GM18909 (cell line): Measurements from ENCODE around the gene RBFOX1.

ENCODE experiments used
- ATAC-seq: cut with Tn5 transposase; IDR thresholded peaks from one replicate; pipeline ENCODE4 v1.9.1; 2021; ENCODE audit warnings: mild to moderate bottlenecking; ENCODE audit not compliant: unreplicated experiment, poor library complexity

Gene RBFOX1

DNA sequence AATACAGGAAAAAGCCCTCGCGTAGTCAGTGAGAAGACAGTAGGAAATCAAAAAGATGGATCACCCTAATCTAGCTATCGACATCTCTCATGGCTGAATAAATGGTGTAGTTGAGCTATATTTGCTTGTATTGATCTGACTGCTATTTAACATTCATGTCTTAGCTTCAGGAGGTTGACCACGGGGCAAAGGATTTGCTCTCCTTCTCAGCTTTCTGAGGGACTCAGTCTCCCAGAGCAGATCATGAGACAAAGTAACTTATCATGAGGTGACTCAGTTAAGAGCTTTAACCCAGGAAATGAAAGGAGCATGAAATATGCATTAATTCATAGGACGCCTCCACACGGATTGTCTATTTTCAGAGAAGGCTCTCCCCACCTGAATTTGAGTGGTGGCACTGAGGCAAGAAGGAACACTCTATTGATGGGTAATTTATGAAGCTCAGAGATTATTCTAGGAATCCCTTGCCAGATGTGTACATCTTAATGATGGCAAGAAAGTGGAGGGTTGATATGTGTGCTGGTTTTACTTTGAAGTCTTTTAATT lies 608 bp downstream of the RBFOX1 start:
- ATAC-seq: no peak

DNA sequence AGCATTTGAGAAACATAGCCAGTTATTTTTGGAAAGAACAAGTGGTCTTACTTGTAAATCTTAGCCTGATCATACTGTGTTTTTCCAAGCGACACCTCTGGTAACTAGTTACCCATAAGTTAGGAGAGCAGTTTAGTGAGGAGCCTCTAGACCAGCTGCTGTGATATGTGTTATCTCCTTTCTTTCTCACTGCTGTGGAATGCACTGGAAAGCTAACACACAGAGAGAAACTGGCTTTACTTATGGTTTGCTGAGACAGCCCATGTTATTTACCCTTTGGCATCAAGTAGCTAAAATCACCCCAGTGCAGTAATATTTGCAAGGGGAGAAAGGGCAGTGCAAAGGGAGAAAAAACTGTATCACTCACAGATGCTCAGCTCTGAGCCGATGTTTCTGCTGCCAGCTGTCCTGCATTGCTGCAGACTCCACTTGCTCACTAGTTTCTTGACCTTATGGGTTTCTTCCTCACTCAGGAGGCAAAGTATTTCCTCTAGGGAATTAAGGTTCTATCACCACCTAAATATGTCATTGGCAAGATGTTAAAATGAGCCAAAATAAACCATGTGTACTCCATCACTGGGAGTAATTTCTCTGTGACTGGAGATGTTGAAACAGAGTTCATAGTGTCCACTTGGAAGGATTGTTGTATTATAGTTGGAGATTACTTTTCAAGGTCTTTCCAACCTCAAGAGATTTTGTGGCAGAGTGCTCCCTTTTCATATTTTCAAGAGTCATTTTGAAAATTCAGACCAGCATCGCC lies 2.3 kb downstream of the RBFOX1 start:
- no peak for ATAC-seq

DNA sequence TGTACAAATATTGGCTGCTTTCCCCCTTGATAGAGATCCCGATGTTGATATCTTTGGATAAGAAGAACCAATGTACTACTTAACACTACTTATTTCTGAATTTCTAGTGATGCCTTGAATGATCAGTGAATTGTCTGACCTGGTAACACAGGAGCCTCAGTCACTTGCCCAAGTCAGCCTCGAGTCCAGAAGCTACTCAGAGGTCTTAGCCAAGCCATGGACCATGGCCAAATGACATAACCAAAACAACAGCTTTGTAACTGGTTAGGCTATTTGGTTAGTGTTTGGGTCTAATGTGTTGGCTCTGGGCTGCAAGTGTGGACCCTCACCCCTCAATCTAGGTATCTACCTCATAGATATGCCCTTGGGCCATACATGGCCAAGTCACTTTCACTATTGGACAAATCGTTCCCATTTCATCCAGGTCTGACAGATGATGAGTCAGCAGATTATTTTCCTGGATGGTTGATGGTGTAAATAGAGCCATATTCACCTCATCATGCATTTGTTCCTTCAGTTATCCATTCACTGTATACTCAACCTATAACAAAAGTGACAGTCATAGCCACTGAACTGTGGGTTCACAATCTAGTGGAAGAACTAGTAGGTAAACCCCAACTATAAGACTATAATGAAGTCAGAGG lies 3.5 kb downstream of the RBFOX1 start:
- no peak for ATAC-seq

DNA sequence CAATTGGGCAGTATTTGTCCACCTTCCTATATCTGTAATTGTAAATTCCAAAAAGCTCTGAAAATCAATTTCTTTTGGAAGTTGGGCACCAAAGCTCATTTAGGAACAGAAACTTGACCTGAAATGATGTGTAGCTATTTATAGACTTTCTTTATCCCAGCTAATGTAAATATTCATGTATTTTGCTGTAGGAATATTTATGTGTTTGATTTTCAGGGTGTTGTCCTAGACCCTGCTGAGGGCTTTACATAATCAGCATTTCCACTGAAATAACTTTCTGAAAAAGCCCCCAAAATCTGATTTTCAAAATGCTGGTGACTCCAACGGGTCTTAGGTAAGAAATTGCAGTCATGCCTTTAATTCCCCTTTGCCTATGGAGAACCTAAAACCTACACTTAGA lies 4.1 kb downstream of the RBFOX1 start:
- no peak for ATAC-seq

DNA sequence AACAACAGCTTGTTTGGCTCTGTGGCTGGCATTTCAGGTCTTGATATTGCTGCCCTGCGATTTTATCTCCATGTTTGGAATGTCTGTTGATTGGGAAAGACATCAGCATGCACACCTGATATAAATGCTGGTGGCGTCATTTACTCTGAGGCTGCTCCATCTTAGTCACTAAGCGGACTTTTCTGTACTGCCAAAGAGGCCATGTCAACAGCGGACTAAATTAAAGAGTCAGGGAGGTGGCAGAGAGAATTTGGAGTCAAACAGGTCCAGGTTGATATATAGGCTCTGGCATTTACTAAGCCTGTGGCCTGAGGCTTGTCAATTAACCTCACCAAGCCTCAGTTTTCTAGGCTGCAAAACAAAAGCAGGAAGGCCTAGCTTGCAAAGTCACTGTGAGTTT lies 6.2 kb downstream of the RBFOX1 start:
- no peak for ATAC-seq

DNA sequence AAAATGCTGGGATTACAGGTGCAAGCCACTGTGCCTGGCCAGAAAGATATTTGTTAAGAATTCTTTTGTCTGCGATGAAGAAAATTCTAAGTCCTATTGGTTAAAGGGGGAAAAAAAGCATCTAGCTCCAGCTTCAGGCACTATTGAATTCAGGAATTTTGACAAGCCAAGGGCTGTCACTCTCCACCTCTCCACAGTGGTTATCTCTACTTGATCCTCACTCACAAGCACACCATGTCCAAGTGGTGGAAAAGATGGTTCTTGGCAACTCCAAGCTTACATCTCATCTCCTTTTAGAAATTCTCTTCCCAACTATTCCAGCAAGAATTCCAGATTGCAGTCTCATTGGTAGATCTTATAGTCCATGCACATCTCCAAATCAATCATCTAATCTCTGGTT lies 7.1 kb downstream of the RBFOX1 start:
- ATAC-seq: no peak

DNA sequence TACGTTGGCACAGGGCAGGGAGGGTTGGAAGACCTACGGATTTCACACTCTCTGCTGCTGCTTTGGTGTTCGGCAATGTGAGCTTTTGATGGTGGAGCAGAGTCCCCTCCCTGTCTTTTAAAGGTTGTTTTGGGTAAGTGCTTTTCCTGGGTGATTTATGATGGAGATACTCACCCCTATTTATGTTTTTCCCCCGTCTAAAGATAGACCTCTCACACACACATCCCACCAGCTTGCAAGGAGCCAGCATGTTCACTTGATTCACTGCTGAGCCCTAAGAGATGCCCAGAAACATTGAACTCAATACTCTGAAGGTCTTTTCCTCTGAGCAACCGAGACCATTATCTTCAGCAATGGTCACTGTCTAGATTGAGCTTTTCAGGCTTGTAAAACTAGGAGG lies 8.3 kb downstream of the RBFOX1 start:
- ATAC-seq: no peak

DNA sequence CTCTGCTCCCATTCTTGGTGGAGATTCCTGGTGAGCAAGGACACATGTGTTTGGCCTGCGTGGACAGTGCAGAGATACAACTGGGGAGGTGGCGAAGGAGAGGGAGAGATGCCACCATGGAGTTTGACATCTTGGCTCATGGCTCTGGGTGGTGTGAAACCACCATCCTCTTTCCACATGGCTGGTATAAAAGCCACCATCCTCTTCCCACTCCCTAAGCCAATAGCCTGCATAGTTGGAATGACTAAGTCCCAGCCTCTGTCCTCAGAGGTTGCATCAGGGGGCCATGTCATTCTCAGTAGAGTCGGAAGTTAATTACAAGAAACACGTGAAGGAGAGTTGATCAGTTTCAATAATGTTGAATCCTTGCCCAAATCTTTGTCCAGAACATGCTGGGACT lies 10.0 kb downstream of the RBFOX1 start:
- no peak for ATAC-seq

DNA sequence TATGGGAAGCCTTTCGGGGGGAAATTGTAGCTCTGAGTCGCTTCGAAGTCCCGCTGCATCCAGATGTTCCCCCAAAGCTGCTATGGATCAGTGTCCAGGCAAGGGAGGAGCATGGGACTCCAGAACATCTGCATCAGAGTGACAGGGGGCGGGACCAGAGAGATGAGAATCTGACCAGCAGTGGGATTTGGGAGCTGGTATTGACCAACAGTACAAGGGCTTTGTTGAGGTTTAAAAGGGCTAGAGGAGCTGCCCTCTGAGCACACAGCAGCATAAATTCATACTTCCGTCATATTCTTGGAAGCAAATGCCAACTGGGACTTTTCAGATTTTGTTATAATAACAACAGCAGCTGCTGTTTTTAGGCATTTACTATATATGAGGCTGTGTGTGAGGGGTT lies 10.6 kb downstream of the RBFOX1 start:
- no peak for ATAC-seq

DNA sequence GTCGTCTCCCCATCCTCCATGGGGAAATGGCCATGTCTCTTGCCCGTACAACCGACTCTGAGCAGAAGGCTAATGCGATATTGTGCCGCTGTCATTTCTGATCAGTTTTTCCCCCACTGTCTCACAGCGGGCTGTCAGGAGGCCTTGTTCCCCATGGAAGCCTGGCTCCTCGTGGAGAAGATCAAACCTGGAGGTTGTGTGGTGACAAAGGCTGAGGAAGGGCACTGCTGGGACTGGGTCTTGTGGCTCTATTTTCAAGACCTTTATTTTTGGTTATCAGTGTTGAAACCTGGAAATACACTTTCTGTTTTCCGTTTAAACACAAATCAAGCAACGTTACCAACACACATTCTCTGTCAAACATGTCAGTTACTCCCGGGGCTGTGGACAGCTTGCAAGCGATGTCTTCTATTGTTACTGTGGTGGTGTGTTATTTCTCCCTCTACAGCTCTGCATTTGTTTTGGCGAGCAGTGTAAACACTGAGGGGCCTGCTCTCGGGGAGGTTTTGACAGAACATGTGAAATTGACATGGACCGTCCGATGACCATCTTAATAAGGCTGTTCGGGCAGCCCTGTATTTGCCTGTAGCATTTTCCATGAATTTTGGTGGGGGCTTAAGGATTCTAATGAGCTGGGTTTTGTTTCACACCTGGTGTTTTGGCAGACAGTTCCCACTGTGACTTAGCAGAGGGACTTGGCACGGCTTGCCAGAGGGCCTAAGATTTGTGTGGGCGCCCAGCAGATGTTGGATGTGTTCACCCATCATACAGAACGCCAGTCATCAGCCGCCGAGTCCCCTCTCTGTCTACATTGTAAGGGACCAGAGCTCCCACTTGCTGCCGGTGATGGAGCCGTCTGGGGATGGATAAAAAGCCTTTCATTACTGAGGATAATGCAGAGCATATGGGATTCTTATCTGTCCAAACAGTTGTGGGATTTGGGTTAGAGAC lies 12.5 kb downstream of the RBFOX1 start:
- ATAC-seq: no peak

DNA sequence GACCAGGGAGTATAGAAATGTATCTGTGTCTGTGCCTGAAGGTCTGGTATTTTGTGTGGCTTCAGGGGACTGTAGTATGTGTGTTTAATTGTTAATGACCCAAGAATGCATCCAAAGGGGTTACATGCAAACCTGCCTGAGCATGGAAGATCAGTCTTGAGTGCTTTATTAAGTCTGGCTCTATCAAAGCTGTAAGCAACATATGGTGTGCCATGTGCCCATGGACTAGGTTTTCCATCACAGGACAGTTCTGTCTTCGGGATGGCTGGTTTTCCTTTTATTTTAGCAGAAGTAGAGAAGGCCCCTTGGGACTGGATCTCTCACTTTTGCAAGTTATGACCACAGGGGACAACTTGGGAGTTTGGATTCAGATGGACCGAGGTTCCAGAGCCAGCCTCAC lies 18.2 kb downstream of the RBFOX1 start:
- no peak for ATAC-seq

DNA sequence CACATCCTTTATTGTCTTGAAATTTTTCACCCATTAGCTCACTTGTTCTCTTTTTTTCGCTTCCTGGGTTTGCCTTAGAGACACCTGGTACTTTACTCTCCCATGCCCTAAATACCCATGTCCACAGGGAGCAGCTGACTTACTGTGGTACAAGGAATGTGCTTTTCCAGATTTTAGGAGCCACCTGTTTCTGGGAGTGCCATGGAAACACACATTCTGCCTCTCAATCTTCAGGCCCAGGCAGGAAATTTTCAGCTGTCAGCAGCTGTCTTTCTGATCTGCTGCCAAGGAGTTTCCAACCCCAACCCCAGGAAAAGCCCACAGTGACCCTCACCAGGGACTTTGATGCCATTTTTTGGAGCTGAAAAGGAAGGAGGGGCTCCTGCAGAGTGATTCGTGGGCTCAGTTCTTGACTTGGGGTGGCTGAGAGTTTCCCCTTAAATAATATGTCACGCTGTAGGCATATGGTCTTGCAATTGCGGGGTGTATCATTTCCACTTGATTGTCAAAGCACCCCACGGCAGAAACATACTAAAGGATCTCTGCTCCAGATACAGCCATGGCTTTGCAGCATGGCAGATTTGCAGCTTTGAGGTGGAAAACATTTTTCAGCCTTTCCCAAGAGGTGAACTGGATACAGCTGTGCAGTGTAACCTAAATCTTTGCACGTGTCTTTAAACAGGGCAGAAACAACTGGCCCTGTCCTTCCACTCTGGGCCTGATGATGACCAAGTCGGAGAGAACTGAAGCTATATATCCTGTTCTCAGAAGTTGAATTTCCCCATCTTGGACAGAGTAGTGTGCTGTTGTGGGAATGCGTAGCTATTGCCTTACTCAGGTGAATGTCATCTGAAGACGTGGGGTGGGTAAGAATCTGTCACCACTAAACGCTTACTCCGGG lies 19.2 kb downstream of the RBFOX1 start:
- no peak for ATAC-seq

DNA sequence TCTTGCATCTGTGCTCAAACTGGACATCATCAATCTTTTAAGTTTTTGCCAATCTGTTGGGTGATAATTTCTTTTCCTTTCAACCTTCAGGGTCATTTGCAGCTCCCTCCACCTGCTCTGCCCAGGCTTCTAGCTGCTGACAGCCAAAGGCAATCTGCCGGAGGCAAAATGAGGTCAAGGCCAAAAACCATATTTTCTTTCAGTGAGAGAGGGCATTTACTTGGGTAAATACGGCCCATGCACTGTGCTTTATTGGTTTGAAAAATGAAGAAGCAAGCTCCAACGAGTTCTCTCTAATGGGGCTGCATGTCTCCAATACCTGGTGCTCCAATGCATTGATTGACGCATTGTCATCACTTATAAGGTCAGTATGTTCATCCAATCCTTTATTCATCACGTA lies 23.1 kb downstream of the RBFOX1 start:
- no peak for ATAC-seq

DNA sequence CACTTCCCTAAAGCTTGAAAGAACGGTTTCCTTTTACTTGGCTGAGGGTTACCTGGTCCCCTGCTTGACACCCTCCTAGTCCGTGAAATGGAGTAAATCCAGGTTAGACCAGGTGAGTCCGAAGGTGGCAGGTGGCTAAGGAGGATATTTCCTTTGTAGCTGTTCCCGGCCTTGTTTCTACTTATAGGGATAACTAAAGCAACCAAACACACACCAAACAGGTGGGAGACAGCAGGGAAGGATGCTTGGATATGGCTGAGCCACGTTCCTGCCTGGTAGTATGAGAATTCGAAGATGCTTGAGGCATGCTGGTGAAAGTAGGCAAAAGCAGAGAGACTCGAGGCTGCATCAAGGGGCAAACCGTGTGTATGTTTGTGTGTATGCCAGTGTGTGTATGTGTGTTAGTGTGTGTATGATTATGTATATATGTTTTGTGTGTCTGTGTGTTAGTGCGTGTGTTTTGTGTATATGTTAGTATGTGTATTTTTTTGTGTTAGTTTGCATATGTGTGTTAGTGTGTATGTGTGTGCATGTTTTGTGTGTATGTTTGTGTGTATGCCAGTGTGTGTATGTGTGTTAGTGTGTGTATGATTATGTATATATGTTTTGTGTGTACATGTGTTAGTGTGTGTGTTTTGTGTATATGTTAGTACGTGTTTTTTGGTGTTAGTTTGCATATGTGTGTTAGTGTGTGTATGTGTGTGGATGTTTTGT lies 28.9 kb downstream of the RBFOX1 start:
- no peak for ATAC-seq

DNA sequence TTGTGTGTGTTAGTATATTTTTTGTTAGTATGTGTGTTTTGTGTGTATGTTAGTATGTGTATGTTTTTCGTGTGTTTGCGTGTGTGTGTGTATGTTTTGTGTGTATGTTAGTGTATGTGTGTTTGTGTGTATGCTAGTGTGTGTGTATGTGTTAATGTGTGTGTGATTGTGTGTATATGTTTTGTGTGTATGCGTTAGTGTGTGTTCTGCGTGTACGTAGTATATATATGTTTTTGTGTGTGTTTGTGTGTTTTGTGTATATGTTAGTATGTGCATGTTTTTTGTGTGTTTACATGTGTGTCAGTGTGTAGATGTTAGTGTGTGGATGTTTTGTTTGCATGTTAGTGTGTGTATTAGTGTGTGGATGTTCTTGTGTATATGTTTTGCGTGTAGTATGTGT lies 29.6 kb downstream of the RBFOX1 start:
- no peak for ATAC-seq

DNA sequence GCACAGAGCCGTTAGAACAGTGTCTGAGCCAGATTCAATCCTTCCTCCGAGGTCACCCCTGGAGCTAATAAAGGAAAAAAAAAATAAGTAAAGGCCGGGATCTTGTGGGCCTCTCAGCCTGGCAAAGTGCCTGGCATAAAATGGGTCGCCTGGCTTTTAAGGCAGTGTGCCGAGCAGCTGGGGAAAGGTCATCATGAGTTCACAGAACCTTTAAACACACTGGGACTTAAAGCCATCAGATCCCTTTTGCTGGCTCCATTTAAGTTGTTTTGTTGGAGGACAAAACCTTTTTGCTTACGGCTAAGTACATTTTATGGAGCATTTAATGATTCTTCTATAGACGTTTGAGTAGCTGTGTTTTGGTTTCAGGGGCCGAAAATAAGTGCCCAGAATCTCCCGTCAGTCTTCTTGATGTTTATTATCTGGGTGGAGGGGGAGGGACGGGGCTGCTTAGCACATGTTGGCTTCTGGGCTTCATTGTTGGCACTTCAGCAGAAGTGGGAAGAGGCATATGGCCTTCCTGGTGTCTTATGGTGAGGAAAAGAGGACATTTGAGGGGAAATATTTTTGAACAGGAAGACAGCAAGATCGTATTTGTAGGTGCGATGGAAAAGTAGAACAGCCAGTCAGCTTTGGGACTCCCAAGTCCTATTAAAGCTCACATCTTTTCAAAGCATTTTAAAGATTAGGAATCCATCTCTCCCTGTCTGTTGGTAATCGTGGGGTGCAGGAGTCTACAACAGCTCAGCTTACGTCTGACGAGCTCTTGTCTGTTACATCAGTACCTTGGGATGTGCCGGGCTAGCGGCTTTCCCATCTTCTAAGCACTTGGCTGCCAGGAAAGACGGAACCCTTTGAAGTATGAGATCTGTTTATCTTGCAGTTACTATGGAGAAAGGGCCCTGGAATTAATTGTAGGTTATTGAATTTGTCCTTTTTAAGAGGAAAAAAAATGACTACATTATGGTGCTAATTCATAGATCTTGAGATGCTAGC lies 31.1 kb downstream of the RBFOX1 start:
- no peak for ATAC-seq

DNA sequence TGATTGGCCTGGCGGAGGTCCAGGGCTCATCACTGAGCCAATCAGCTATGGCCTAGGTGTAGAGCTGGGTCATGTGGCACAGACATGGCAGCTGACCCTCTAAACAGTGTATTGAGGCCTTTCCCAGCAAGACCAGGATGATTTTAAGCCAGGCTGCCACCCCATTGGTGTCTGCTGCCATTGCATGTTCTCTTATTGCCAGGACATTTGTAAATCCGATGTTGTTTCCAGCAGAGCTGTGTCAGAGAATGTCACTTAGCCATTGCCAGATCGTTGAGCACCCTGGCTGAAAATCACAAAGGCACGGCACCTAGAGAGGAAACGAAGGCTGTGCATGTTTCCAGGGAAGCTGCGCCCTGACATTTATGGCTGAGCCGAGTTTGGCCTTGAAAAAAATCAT lies 33.4 kb downstream of the RBFOX1 start:
- ATAC-seq: no peak
